Left ventricle myocardium inferior (tissue), 1 donor: ENCODE data around the gene TNIK. TPM values are rescaled to one million over a fixed set of nuclear protein-coding genes. Genes with fewer than 3 reads are reported as not detected.

Experiments used
- DNase-seq: peaks from one replicate; pipeline ENCODE4 v3.0.0-alpha.2; 2020
- H3K27ac ChIP-seq: fragments of 200-600 bp; replicated peaks from 2 replicates; pipeline ENCODE4 v1.8.0; 2021
- H3K27me3 ChIP-seq: fragments of 200-600 bp; 2 replicates; pipeline ENCODE4 v1.8.0; 2021; ENCODE audit warnings: low read depth
- H3K36me3 ChIP-seq: fragments of 200-600 bp; 2 replicates; pipeline ENCODE4 v1.8.0; 2021
- H3K4me1 ChIP-seq: fragments of 200-600 bp; 2 replicates; pipeline ENCODE4 v1.8.0; 2021
- H3K4me3 ChIP-seq: fragments of 200-600 bp; 2 replicates; pipeline ENCODE4 v1.8.0; 2021; ENCODE audit warnings: mild to moderate bottlenecking, moderate library complexity
- H3K9me3 ChIP-seq: fragments of 200-600 bp; replicated peaks from 2 replicates; pipeline ENCODE4 v1.8.0; 2021
- CTCF ChIP-seq: fragments of 200-600 bp; IDR thresholded peaks from 2 replicates; pipeline ENCODE4 v1.8.0; 2021; ENCODE audit warnings: antibody characterized with exemption, mild to moderate bottlenecking, borderline replicate concordance
- intact Hi-C: fragments of 100-400 bp; cut with micrococcal nuclease; formaldehyde crosslinking; loops from one replicate; pipeline ENCODE4 v1.11.0; 2022
- total RNA-seq: library from RNA; stranded (reverse); fragmentation: NEBNext Ultra II Directional; extraction: Animal tissue kit (Norgen Biotek cat#: 25700); gene quantifications from one replicate; pipeline ENCODE4 v1.2.1, GENCODE V29; 2021
- donor health status: DM: no; HTN: yes; CAD: no; lungs with severe emphysema.

TNIK gene
- total RNA-seq, 1 donor from 2014 or later: 28.6 TPM

DNA sequence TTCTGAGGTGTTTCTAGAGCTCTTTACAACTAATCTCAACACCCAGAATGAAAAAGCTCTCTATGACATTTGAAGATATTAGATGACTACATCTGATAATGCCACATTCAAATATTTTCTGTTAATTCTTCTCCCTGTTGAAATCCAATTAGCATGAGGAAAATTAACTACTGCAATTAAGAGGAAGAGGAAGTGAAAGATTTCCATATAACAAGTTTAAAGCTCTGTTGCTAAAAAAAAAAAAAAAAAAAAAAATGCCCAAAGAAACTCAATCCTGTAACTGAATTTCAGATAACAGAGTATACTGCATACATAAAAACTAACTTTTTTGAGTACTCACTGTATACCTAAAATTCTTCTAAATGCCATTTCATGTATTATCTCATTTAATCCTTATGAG lies 109.8 kb downstream of the TNIK start:
- Histone ChIP-seq H3K36me3 (no peaks in the 10 kb centered on the region), H3K27me3 (no peaks in the 10 kb centered on the region), H3K4me3 (no peak overlapping the region), H3K27ac (no peak overlapping the region), H3K4me1 (peaks cover 52% of the 10 kb centered on the region), H3K9me3 (no peaks in the 10 kb centered on the region)
- no peak for DNase-seq
- intact Hi-C loops: no loop called here
- TF ChIP-seq CTCF: no peak

GRCh38 chr3:171349392-171349791 lies 110.8 kb downstream of the TNIK start:
- Histone ChIP-seq H3K4me3 (no peak overlapping the region), H3K4me1 (peaks cover 62% of the 10 kb centered on the region), H3K9me3 (no peaks in the 10 kb centered on the region), H3K27me3 (no peaks in the 10 kb centered on the region), H3K36me3 (no peaks in the 10 kb centered on the region), H3K27ac (no peak overlapping the region)
- no peak for DNase-seq
- intact Hi-C loops: no loop called here
- no peak for TF ChIP-seq CTCF

- Histone ChIP-seq H3K9me3 (no peaks in the 10 kb centered on the region), H3K4me3 (no peak overlapping the region), H3K27ac (peak overlapping the region; percentile 39), H3K27me3 (no peaks in the 10 kb centered on the region), H3K4me1 (peaks cover 71% of the 10 kb centered on the region), H3K36me3 (no peaks in the 10 kb centered on the region)
- DNase-seq: no peak
- intact Hi-C loops: no loop called here
- TF ChIP-seq CTCF: no peak
These were observed 112.1 kb downstream of the TNIK start for GRCh38 chr3:171348121-171348520.

DNA sequence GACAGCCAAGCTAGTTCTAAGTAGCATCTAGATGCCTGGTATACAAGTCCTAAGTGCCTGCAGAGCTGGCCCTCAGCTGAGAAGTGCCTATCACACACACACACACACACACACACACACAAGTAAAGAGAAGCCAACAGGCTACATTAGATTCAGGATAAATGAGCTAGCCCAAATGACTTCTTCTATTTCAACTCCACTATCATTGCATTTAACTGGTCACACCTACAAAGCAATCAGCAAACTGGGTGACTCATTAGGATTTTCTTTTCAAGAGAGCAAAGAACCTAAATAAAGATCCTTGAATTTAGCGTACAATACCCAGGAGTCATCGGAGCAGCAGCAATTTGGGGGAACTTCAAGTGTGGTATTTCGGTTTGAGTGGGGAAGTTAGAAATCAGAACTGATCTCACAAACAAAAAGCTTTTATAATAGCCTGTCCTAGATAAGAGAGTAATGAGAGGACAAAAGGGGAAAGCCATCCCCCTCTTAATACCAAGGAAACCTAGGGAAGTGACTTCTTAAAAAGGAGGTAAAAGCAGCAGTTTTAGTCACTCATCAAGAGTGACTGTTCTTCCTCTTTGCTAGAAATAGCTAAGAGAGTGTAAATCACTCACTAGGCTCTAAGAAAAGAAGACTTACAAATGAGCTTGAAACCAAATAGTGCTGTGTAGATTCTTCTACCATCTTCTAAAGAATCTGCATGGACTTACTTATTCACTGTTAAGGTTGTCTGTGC lies 112.7 kb downstream of the TNIK start:
- intact Hi-C loops: no loop called here
- no peaks in the 10 kb centered on the region for H3K36me3 ChIP-seq

DNA sequence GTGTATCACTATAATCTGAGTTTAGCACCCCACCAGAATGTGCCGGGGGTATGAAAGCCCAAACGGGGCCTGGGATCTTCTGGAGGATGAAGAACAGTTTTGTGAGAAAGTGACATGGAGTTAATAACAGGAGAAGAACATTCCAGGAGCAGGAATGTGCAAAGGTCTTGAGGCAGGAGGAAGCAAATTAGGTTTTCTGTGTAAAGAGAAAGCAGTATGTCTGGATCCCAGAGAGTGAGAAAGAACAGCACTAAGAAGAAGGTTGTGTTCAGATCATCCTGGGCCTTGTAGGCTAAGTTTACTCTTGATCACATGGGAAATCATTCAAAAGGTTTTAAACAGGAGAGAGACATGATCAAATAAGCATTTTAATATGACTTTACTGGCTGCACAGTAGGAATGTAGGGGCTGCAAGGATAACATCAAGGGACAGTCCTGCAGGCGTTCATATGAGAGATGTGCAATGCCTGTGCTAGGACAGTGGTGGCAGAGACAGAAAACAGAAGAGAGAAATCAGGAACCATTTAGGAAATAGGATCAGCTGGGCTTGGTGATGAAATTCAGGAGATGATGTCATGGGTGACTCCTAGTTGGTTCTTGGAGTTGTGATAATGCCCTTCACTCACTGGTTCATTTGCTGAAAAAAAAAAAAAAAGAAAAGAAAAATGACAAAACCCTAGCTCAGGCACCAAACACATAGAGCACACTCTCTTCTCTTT lies 113.5 kb downstream of the TNIK start:
- Histone ChIP-seq H3K4me3 (no peak overlapping the region), H3K27ac (peak overlapping the region; percentile 39), H3K4me1 (peaks cover 67% of the 10 kb centered on the region), H3K36me3 (no peaks in the 10 kb centered on the region), H3K27me3 (no peaks in the 10 kb centered on the region), H3K9me3 (no peaks in the 10 kb centered on the region)
- TF ChIP-seq CTCF: no peak
- DNase-seq: no peak
- intact Hi-C loops: no loop called here

More for the DNA sequence above, 112.7 kb downstream of the TNIK start:
- peaks cover 72% of the 10 kb centered on the region for H3K4me1 ChIP-seq
- no peak for TF ChIP-seq CTCF
- no peak for DNase-seq
- peak overlapping the region; percentile 39 for H3K27ac ChIP-seq
- no peaks in the 10 kb centered on the region for H3K27me3 ChIP-seq
- H3K4me3 ChIP-seq: no peak overlapping the region
- H3K9me3 ChIP-seq: no peaks in the 10 kb centered on the region
